Measurements from ENCODE around the gene ZNF385A. TPM values are rescaled to one million over a fixed set of nuclear protein-coding genes. Genes with fewer than 3 reads are reported as not detected.

ZNF385A gene
- total and polyA plus RNA-seq, 2 of the 13 experiments (the other 11 are each of a cell fraction or from before 2014, with no cell fraction given): 0.44 to 0.67 TPM

GRCh38 chr12:54337854-54338650, 46.5 kb downstream of the ZNF385A start:
- Histone ChIP-seq H3K27me3 (ENCODE audit: control insufficient read depth in 1 of 2, insufficient read depth in 2 of 2, low read length in 2 of 2) (no peaks in the 10 kb centered on the region), H3K4me2 (ENCODE audit: low read depth, low read length) (no peak overlapping the region), H3K79me2 (ENCODE audit: insufficient read depth, low read length) (peaks cover 9% of the 10 kb centered on the region), H3K9ac (ENCODE audit: insufficient read depth, low read depth, low read length) (no peak overlapping the region), H3K9me3 (ENCODE audit: low read length) (no peaks in the 10 kb centered on the region), H3K4me3 (replicated peaks in 1 of 3; ENCODE audit: insufficient read depth in 1 of 3, low read depth in 2 of 3, low read length in 3 of 3) (no peak overlapping the region), H3K4me1 (ENCODE audit: insufficient read depth, low read length) (peaks cover 68% of the 10 kb centered on the region), H3K27ac (ENCODE audit: extremely low read length, insufficient read depth, low read length) (peak overlapping the region; percentile 12), H3K36me3 (replicated peaks in 1 of 2; ENCODE audit: control insufficient read depth in 1 of 2, insufficient read depth in 2 of 2, low read length in 2 of 2) (peaks cover 5 to 22% of the 10 kb centered on the region in 2 experiments), H4K20me1 (ENCODE audit: insufficient read depth, low read length) (no peaks in the 10 kb centered on the region), H2AFZ (ENCODE audit: low read length) (no peak overlapping the region)
- DNase-seq (ENCODE audit: low spot score) (no peak), ATAC-seq (no peak), FAIRE-seq (no peak)
- POLR2A ChIA-PET: interaction anchor here (1.1 to 4.4 kb wide), 6 partner anchors 10 to 58 kb away, joined by 4 to 25 read pairs (median 11); partner anchors contain the start of genes CBX5, COPZ1 and HNRNPA1
- in situ Hi-C loops (cut with HindIII; ENCODE audit: extremely low pct_ligation_motif_present, low pct_unique_long_range_greater_than_20kb) (no loop called here), intact Hi-C loops (cut with micrococcal nuclease; ENCODE audit: unreplicated experiment) (loop anchor here (2.0 kb wide), 1 partner anchor 21 kb away; no protein-coding TSS in a partner anchor)
- CTCF ChIA-PET (ENCODE audit: low intra/inter-chr PET ratio, low total read pairs): no interaction called here
- no TSS peak for BruUV-seq (replicated peaks)
- 94% methylated on average over 3 of the region's 3 CpGs for WGBS (ENCODE audit: low lambda C conversion rate)
- TF ChIP-seq NR3C1 (CRISPR knock-in tag; IDR thresholded peaks at IDR 0.05): no peak
- no peak for TF ChIP-seq ZNF33B (CRISPR knock-in tag; IDR thresholded peaks at IDR 0.05)
- TF ChIP-seq REPIN1 (CRISPR knock-in tag; IDR thresholded peaks at IDR 0.05; ENCODE audit: borderline replicate concordance, low read depth): no peak
- TF ChIP-seq RBM39 (IDR thresholded peaks at IDR 0.05; ENCODE audit: low read depth, low read length, poor library complexity, severe bottlenecking): no peak
- no peak for TF ChIP-seq ZNF674 (CRISPR knock-in tag; IDR thresholded peaks at IDR 0.05; ENCODE audit: low read depth)
- TF ChIP-seq AHR (CRISPR knock-in tag; IDR thresholded peaks at IDR 0.05): no peak
- TF ChIP-seq PTBP1 (IDR thresholded peaks at IDR 0.05; ENCODE audit: low read depth, low read length, poor library complexity, severe bottlenecking): no peak
- TF ChIP-seq, protein P1, sequence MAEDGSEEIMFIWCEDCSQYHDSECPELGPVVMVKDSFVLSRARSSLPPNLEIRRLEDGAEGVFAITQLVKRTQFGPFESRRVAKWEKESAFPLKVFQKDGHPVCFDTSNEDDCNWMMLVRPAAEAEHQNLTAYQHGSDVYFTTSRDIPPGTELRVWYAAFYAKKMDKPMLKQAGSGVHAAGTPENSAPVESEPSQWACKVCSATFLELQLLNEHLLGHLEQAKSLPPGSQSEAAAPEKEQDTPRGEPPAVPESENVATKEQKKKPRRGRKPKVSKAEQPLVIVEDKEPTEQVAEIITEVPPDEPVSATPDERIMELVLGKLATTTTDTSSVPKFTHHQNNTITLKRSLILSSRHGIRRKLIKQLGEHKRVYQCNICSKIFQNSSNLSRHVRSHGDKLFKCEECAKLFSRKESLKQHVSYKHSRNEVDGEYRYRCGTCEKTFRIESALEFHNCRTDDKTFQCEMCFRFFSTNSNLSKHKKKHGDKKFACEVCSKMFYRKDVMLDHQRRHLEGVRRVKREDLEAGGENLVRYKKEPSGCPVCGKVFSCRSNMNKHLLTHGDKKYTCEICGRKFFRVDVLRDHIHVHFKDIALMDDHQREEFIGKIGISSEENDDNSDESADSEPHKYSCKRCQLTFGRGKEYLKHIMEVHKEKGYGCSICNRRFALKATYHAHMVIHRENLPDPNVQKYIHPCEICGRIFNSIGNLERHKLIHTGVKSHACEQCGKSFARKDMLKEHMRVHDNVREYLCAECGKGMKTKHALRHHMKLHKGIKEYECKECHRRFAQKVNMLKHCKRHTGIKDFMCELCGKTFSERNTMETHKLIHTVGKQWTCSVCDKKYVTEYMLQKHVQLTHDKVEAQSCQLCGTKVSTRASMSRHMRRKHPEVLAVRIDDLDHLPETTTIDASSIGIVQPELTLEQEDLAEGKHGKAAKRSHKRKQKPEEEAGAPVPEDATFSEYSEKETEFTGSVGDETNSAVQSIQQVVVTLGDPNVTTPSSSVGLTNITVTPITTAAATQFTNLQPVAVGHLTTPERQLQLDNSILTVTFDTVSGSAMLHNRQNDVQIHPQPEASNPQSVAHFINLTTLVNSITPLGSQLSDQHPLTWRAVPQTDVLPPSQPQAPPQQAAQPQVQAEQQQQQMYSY (CRISPR knock-in tag; IDR thresholded peaks at IDR 0.05): no peak
- no peak for TF ChIP-seq NFE2L2 (IDR thresholded peaks at IDR 0.05; ENCODE audit: low read length)
- TF ChIP-seq, protein P2, sequence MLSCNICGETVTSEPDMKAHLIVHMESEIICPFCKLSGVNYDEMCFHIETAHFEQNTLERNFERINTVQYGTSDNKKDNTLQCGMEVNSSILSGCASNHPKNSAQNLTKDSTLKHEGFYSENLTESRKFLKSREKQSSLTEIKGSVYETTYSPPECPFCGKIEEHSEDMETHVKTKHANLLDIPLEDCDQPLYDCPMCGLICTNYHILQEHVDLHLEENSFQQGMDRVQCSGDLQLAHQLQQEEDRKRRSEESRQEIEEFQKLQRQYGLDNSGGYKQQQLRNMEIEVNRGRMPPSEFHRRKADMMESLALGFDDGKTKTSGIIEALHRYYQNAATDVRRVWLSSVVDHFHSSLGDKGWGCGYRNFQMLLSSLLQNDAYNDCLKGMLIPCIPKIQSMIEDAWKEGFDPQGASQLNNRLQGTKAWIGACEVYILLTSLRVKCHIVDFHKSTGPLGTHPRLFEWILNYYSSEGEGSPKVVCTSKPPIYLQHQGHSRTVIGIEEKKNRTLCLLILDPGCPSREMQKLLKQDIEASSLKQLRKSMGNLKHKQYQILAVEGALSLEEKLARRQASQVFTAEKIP (CRISPR knock-in tag; IDR thresholded peaks at IDR 0.05; ENCODE audit: borderline replicate concordance): no peak
- TF ChIP-seq, protein P3, sequence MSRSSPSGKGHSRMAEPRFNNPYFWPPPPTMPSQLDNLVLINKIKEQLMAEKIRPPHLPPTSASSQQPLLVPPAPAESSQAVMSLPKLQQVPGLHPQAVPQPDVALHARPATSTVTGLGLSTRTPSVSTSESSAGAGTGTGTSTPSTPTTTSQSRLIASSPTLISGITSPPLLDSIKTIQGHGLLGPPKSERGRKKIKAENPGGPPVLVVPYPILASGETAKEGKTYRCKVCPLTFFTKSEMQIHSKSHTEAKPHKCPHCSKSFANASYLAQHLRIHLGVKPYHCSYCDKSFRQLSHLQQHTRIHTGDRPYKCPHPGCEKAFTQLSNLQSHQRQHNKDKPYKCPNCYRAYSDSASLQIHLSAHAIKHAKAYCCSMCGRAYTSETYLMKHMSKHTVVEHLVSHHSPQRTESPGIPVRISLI (CRISPR knock-in tag; IDR thresholded peaks at IDR 0.05; ENCODE audit: borderline replicate concordance): no peak
- TF ChIP-seq, protein P4, sequence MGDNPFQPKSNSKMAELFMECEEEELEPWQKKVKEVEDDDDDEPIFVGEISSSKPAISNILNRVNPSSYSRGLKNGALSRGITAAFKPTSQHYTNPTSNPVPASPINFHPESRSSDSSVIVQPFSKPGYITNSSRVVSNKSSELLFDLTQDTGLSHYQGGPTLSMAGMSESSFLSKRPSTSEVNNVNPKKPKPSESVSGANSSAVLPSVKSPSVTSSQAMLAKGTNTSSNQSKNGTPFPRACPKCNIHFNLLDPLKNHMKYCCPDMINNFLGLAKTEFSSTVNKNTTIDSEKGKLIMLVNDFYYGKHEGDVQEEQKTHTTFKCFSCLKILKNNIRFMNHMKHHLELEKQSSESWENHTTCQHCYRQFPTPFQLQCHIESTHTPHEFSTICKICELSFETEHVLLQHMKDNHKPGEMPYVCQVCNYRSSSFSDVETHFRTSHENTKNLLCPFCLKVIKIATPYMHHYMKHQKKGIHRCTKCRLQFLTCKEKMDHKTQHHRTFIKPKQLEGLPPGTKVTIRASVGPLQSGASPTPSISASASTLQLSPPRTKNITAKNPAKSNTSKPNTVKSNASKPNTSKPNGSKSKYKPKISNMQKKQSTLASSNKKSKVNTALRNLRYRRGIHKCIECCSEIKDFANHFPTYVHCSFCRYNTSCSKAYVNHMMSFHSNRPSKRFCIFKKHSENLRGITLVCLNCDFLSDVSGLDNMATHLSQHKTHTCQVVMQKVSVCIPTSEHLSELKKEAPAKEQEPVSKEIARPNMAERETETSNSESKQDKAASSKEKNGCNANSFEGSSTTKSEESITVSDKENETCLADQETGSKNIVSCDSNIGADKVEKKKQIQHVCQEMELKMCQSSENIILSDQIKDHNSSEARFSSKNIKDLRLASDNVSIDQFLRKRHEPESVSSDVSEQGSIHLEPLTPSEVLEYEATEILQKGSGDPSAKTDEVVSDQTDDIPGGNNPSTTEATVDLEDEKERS (CRISPR knock-in tag; IDR thresholded peaks at IDR 0.05): no peak

All from HepG2 (cell line).